GM19025 (cell line): ENCODE data around the gene TSSK1B.
"Not testable (repeated sequence)": the region's sequence is repeated elsewhere in the genome, so short reads cannot be mapped to it uniquely, and the experiment has no call there.

Experiments used
- ATAC-seq: cut with Tn5 transposase; IDR thresholded peaks from one replicate; pipeline ENCODE4 v1.9.1; 2021; ENCODE audit warnings: mild to moderate bottlenecking, low read depth, moderate library complexity; ENCODE audit not compliant: unreplicated experiment

TSSK1B gene, protein sequence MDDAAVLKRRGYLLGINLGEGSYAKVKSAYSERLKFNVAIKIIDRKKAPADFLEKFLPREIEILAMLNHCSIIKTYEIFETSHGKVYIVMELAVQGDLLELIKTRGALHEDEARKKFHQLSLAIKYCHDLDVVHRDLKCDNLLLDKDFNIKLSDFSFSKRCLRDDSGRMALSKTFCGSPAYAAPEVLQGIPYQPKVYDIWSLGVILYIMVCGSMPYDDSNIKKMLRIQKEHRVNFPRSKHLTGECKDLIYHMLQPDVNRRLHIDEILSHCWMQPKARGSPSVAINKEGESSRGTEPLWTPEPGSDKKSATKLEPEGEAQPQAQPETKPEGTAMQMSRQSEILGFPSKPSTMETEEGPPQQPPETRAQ

DNA sequence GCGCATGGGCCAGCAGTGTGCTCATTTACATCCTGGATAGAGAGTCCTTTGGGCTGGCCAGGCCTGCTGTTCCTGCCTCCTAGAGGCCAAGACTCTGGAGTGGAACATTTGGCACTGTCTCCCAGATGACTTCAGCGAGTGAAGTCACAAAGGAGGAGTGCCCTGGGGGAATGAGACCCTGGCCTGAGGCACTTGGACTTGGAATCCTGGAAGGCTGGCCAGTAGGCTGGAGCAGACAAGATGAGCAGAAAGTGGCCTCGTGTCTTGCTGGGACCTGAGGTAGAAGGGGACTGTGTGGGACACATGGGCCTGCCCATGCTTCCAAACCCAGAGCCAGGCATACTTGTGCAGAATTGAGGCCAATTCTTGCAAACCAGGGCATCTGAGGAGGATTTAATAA lies at the start of gene TSSK1B:
TSSK1B (minus strand) TSS at position 101 of the 400 bp plus-strand sequence. CDS start 150 bp downstream, outside the sequence.
- ATAC-seq: no peak

DNA sequence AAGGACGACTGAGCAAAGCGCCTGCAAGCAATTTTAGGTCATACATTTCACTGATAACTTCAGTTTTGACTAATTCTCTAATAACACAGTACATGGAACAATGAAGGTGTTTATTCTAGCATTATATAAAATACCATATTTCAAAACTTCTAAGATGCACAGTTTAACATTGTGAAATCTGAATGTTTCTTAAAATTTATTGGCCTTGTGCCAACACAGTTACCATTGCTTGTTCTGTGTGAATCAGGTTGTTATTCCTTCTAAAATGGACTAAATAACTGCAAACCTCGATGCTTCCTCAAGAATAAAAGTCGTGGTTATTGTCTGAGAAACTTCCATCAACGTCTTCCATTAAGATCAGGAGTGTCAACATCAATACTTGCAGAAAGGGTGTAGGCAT lies 45.5 kb upstream of the TSSK1B start:
- no peak for ATAC-seq

DNA sequence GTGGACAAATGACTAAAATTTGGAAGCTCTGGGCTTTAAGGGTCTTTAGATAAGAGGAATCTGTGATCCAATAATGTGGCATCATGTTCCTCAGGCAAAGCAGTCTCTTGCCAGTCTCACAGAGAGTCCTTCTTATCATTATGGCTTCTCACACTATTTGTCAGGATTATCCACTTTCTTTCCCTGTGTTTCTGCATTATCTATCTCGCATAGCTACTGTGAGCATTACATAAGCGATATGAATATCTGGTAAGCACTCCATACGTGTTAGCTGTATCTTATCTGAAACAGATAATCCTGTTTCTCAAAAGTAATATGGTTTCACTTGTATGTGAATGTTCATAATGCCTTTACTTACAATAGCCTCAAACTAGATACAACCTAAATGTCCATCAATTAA lies 43.9 kb upstream of the TSSK1B start:
- no peak for ATAC-seq

DNA sequence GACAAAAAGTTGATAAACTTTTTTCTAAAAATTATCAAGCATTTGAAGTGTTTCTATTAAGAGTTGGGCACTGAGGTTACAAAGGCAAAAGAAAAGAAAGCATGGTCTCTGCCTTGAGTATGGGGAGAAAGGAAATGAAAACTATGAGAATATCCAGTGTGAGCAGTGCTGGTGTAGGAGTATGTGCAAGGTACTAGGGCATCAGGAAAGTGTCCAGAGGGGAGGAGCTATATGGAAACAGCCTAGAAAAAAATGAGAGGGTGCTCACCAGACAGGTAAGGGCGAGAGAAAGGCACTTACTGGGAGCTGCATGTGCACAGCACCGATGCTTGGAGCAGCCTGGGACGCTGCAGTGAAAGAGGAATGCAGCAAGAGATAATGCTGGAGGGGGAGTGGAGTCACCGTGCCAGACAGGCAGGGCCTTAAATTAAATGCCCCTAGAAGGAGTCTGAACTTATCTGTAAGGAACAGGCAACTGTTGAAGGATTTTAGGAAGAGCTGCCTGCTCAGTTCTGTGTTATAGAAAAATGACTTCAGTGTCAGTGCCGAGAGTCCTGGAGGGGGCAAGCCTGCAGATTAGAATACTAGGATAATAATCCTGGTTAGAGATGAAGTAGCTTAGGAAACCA lies 39.4 kb upstream of the TSSK1B start:
- no peak for ATAC-seq

DNA sequence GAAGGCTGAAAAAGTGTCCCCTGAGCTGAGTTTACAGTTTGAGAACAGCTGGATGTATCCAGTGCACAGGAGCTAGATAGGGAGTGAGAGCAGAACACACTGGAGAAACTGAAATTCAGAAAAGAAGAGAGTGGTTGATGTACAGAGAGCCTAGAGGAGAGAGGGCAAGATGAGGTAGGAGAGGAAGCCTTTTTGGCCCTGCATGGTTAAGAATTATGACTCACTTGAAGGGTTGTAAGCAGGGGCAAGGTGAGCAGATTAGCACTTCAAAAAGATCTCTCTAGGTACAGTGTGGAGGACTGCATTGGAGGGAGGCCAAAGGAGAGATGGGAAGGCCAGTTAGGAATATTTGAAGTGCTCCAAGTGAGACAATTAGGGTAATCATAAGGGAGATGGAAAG lies 28.2 kb upstream of the TSSK1B start:
- no peak for ATAC-seq

DNA sequence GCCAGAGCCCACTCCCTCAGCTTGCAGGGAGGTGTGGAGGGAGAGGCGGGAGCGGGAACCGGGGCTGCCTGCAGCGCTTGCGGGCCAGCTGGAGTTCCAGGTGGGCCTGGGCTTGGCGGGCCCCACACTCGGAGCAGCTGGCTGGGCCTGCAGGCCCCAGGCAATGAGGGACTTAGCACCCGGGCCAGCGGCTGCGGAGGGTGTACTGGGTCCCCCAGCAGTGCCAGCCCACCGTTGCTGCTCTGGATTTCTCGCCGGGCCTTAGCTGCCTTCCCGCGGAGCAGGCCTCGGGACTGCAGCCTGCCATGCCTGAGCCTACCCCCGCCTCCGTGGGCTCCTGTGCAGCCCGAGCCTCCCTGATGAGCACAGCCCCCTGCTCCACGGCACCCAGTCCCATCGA lies 22.3 kb upstream of the TSSK1B start:
- ATAC-seq: not testable (repeated sequence)

DNA sequence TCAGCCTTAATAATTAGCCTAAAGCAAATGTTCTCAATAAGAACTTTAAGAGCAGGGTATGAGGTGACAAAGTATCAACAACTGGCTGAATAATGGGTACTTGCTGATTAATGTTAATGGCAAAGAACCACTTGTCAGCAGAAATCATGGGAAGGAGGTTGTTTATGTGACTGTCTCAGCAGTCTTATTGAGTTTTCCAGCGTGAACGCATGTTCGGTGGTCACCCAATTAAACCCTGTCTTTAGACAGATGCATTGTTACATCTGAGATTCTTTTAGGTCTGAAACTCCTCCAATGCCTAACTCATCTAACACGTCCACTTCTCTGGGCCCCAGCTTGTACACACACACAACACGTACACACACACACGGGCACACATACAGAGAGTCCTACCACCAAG lies 18.2 kb upstream of the TSSK1B start:
- no peak for ATAC-seq

DNA sequence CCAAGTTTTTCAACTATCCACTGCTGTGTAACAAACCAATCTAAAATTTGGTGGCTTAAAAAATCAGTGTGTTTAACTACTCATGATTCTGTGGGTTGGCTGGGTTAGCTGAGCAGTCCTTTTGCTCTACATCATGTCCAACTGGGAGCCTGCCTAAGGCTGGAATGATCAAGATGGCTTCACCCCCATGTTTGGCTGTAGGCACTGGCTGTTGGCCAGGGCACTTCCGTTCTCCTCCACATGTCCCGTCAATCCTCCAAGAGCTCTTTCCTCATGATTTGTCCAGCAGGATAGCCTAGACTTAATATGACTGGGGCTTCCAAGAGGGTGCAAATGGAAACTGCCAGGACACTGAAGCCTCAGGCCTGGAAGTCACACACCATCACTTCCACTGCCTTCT lies 17.0 kb upstream of the TSSK1B start:
- no peak for ATAC-seq

DNA sequence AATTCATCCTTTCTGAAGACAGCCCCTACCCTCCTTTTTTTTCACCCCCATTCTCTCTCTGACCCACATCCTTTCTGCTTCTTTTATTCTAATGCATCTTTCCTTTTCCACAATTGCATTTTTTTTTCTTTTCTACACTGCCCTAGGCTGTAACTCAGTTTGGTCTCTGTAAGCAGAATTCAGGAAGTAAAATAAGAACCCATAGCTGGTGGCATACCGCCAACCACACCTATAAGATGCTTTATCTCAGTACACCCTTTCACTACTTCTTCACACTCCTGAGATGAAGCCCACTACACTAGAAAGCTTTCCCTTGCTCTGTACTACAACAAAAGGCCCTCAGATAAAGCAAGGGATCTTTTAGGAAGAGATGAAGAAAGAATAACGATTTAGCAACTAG lies 16.1 kb upstream of the TSSK1B start:
- no peak for ATAC-seq

DNA sequence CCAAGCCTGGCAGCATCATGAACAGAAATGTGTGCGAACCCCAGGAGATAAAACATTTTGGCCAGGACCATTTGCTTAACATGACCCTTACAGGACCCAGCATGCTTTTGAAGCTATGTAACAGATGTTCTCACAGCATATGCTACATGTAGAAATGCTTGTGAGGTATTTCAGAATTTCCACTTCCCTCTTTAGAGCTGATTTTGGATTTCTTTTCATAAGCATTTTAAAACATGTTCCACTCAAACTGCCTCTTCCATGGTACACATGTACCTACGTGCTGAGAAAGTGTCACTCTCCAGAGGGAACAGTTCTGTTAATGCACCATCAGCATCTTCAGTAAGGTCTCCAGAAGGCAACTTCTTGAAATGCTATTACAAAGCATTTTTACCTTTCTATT lies 15.7 kb upstream of the TSSK1B start:
- no peak for ATAC-seq

DNA sequence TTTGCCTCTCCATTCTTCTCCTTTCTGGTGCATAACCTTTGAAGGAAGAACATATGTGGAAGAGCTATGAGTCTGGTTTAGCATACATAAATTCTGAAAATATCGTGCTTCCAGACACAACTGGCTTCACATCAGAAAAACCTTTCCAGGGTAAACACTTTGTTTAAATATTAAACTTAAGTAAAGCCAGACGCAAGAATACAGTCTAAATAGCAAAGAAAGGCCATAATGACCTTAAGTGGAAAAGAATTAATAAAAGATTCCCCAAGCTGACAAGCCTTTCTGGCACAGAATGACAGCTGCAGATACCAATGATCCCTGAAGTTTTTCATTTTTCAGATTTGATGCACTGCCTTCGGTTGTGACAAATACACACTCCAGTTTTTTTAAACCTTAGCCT lies 13.5 kb upstream of the TSSK1B start:
- no peak for ATAC-seq

DNA sequence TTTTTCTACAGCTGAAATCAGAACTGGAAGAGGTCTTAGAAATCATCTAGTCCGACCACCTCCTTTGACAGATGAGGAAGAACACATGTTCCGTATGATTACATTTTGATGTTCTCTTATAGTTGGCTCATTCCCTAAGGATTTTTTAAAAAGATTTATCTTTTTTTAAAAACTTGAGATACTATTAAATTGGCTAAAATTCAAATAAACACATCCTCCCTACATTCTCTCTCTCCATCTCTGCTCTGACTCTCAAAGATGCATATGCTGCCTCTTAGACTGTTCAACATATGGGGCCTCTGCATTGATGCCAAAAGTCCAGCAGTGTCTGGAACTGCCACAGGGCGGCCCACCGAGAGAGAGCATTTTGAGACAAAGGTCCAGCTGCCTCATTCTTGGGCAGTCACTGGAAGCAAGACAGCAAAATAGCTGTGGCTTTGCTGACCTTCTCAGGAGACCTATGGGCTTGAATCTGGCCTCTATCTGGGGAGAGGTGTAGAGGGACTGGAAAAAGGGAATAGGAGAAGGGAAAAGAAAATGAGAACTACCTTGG lies 12.8 kb upstream of the TSSK1B start:
- ATAC-seq: no peak

DNA sequence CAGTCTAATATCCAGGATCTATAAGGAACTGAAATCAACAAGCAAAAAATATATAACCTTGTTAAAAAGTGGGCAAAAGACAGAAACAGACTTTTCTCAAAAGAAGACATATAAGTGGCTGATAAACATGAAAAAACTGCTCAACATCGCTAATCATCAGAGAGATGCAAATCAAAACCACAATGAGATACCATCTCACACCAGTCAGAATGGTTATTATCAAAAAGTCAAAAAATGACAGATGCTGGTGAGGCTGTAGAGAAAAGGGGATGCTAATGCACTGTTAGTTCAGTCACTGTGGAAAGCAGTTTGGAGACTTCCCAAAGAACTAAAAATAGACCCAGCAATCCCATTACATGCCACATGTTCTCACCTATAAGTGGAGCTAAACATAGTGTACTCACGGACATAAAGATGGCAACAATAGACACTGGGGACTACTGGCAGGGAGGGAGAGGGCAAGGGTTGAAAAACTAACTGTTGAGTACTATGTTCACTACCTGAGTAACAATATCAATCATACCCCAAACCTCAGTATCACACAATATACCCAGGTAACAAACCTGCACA lies 11.7 kb upstream of the TSSK1B start:
- ATAC-seq: no peak

DNA sequence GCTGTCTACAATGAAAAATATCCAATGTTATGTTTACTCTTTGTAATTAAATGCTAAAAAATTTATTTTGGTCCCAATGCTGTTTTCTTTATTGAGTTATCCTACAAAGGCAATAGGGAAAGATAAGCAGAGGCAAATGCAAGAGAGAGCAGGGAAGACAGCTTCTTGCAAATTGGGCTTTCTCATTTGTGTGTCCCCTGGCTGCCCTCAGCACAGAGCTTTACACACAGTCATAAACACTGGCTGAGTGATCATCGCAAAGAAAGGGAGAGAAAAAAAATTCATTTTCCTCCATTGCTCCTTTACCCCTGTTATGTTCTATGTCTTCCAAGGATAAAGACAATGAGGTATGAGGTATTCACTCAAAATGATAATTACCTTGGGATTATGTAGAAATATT lies 2.3 kb upstream of the TSSK1B start:
- no peak for ATAC-seq

DNA sequence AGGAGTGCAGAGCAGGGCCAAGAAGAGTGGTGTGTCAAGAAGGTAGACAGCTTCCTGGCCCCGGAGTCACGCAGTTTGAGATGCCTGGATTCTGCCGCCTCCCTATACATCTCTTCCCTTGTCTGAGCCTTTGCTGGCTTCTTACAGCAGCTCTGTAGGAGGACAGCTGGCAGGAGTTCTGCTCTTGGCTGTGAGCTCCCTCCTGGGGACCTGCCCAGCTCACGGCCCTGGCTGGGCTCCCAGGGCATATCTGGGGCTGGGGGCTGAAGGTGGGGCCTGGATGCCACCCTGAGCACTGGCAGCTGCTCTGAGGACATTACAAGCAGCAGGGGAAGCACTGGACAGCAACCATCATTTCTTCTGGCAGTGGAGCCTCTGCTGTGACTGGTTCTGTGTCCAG lies 786 bp upstream of the TSSK1B start:
- ATAC-seq: no peak

DNA sequence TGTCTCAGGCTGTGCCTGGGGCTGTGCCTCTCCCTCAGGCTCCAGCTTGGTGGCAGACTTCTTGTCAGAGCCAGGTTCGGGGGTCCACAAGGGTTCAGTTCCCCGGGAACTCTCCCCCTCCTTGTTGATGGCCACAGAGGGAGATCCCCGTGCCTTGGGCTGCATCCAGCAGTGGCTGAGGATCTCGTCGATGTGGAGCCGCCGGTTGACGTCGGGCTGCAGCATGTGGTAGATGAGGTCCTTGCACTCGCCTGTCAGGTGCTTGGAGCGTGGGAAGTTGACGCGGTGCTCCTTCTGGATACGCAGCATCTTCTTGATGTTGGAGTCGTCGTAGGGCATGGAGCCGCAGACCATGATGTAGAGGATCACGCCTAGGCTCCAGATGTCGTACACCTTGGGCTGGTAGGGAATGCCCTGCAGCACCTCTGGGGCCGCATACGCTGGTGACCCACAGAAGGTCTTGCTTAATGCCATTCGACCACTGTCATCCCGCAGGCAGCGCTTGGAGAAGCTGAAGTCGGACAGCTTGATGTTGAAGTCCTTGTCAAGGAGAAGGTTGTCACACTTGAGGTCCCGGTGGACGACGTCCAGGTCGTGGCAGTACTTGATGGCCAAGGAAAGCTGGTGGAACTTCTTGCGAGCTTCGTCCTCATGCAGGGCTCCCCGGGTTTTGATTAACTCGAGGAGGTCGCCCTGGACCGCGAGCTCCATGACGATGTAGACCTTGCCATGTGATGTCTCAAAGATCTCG lies 752 bp downstream of the TSSK1B start:
- ATAC-seq: no peak

DNA sequence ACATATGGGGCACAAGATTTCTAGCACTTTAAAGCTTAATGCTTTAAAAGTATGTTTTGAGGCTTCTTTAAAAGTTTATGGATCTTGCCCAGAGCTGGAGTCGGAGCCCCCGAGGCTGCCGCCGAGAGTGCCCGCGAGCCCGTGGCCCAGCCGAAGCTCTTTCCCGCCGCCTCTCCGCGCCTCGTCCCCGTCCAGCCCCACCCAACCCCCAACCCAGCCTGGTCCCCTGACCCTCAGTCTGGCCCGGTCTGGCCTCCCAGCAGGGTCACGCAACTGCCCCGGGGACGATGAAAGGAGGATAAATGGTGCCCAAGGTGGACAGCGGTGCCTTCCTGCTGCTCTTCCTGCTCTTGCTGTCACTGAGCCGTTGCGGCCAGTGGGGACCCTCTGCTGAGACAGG lies 1.7 kb downstream of the TSSK1B start:
- ATAC-seq: no peak

DNA sequence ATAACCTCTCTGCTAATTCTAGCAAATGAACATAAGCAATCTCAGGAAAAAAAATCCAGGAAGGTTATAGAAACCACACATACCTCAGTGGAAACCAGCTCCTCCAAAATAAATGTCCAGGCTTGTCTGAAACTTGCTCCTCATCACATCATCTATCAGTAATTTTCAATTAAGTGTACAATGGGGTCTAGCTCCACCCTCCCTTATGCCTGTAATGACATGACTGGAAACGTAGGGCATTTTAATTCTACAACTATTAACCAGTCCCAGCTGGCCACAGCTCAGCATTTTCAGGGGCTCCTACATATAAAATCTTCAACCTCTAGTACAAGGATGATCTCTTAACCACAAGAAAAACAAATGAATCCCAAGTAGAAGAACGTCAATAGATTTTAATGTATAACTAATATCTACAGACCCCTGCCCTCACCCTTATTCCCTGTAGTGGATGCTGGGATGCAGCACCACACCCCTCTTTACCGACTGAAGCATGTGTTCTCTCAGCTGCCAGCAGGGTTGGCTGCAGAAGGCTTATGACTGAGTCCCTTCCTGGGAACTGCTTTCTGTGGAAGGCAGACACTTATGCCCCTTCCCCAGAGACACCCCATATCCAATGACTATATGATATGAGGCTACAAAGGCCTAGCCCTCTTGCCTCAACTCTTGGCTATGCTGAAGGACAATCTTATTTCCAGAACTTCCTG lies 6.8 kb downstream of the TSSK1B start:
- ATAC-seq: no peak

DNA sequence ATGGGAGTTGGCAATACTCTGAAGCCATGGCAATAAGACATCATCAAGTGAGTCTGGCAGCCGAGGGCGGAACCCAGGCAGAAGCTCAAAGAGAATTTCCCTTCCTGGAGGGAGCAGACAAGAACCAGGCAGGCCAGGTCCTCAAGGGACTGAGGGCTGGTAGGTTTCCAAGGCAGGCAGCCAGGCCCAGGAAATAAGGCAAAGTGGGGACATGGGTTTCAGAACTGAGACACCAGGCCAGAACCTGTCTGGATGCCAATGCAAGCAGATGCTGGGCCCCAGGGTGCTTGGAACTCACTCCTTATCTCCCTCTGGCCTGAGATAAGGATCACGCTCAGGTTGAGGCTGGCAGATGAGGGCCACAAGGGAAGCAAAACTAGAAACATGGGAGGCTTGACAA lies 8.9 kb downstream of the TSSK1B start:
- ATAC-seq: no peak

DNA sequence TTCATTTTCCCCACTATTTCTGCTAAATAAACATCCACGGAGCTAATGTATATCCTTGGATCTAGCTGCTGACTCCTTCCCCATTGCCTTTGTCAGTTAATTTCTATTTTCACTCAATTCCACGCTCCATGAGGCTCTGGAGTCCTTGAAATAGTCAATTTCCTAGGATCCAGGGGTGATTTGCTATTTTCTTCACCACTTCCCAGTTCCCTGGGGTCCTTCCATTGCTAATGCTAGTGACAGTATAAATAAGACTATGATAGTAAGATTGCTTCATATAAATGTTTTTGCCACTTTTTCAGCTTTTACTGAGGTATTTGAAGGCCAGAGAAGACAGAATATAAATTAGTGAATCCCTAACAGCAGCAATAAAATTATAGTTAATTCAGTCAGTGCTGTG lies 13.1 kb downstream of the TSSK1B start:
- no peak for ATAC-seq
